NT2/D1 (cell line): Measurements from ENCODE around the gene ROR1.

Source experiments
- DNase-seq: peaks from one replicate; pipeline ENCODE4 v3.0.0-alpha.2; 2011; ENCODE audit warnings: low read depth, low spot score
- H3K27me3 ChIP-seq: 2 replicates; pipeline ENCODE4 v1.6.0; 2011; ENCODE audit warnings: mild to moderate bottlenecking; ENCODE audit not compliant: insufficient read length, insufficient read depth
- H3K36me3 ChIP-seq: 2 replicates; pipeline ENCODE4 v1.6.1; 2011; ENCODE audit warnings: mild to moderate bottlenecking, low read length, mixed read lengths; ENCODE audit not compliant: insufficient read depth, insufficient read length
- H3K4me1 ChIP-seq: 2 replicates; pipeline ENCODE4 v1.5.1; 2011; ENCODE audit not compliant: insufficient read depth, insufficient read length
- H3K4me3 ChIP-seq: 2 replicates; pipeline ENCODE4 v1.5.1; 2011; ENCODE audit warnings: low read depth; ENCODE audit not compliant: insufficient read length
- H3K9ac ChIP-seq: 2 replicates; pipeline ENCODE4 v1.6.0; 2011; ENCODE audit warnings: low read depth; ENCODE audit not compliant: insufficient read length
- H3K9me3 ChIP-seq: 2 replicates; pipeline ENCODE4 v1.5.1; 2011; ENCODE audit warnings: mild to moderate bottlenecking, low read length; ENCODE audit not compliant: insufficient read depth
- SUZ12 ChIP-seq: IDR thresholded peaks from 2 replicates; pipeline ENCODE4 v1.6.1; 2011; ENCODE audit not compliant: insufficient read length, insufficient read depth; ENCODE audit errors: extremely low read depth
- YY1 ChIP-seq: IDR thresholded peaks from 2 replicates; pipeline ENCODE4 v1.6.1; 2011; ENCODE audit not compliant: insufficient read length, insufficient read depth
- ZNF274 ChIP-seq: IDR thresholded peaks from 2 replicates; pipeline ENCODE4 v1.6.1; 2011; ENCODE audit warnings: mild to moderate bottlenecking, low read depth, low read length

Gene ROR1

DNA sequence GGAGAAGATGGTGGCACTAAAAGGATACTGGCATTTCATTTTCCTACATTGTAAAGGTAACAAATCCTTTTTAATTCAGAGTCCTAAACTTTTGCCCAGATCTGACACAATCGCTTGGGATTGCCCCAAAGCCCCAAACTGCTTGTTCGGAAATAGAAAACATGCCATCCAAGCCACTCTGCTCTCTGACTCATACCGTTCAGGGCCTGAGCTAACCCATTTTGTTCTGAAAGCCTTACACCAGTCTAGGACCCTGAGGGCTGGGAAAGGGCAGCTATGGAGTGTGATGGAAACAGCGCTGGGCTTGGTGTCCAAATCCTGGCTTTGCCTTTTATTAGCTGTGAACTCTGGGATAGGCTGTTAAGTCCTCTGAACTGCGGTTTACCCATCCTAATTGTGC, 270.2 kb downstream of the ROR1 start:
- Histone ChIP-seq H3K9me3 (no peaks in the 10 kb centered on the region), H3K9ac (no peak overlapping the region), H3K36me3 (no peaks in the 10 kb centered on the region), H3K4me3 (no peak overlapping the region), H3K27me3 (no peaks in the 10 kb centered on the region), H3K4me1 (peaks cover 10% of the 10 kb centered on the region)
- TF ChIP-seq YY1: no peak
- TF ChIP-seq SUZ12: no peak
- TF ChIP-seq ZNF274: no peak
- DNase-seq: no peak

DNA sequence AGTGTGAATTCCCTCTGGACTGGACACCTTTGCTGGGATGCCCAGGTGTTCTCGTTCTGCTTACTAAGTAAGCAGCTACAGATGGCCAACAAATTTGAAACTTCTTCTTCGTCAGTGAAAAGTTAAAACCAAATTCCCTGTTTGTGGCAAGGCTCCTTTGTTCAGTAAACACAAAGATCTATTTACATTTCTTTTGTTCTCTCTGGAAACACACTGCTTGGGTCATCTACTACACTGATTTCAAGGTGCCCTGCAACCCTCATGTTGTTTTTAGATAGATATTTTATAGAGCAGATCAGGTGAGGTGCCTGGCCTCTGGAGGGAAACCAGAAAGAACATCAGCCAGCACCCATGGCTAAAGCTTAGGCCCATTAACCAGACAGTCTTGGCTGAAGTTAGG, 272.4 kb downstream of the ROR1 start:
- Histone ChIP-seq H3K4me1 (peaks cover 10% of the 10 kb centered on the region), H3K4me3 (no peak overlapping the region), H3K27me3 (no peaks in the 10 kb centered on the region), H3K9ac (no peak overlapping the region), H3K9me3 (no peaks in the 10 kb centered on the region), H3K36me3 (peaks cover 7% of the 10 kb centered on the region)
- TF ChIP-seq SUZ12 (no peak), YY1 (no peak), ZNF274 (no peak)
- peak; percentile 22 for DNase-seq

DNA sequence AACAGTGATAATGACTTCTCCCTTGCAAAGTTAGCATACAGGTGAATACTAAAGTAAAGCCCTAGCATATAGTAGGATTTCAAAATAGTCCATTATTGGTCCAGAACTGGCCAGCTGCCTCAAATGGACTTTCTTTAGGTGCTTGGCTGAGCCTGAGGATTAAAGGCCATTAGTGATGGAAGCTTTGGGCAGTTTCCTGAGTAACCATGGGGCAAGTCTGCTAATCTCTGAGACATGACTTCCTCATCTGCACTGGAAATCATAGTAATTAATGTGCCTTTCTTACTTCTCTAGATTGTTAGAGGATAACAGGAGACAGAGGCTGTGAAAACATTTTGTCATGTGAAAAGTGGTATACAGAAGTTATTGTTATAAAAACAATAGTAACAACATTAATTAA, 273.1 kb downstream of the ROR1 start:
- H3K4me1 ChIP-seq: peaks cover 10% of the 10 kb centered on the region

DNA sequence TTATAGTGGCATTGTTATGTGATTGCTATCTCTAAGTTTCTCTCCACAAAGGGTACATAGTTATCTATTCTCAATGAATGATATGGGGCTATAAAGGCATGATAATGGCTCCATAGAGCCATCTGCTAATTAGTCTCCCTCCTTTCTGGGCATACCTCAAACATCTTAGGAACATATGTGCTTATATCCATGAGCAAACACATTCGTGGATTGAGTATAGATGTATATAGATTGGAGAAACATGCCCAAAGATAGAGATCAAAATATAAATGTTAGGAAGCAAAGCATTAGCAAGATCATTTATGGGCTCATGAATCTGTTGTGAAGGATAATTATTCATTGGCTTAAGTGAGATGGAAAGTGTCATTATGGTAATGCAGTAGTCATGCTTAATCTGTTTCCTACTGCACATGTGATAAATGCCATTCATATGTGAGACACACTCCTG, 273.8 kb downstream of the ROR1 start:
- Histone ChIP-seq H3K36me3 (peaks cover 7% of the 10 kb centered on the region), H3K27me3 (no peaks in the 10 kb centered on the region), H3K4me3 (no peak overlapping the region), H3K4me1 (peaks cover 10% of the 10 kb centered on the region), H3K9ac (no peak overlapping the region), H3K9me3 (no peaks in the 10 kb centered on the region)
- no peak for DNase-seq
- TF ChIP-seq SUZ12 (no peak), ZNF274 (no peak), YY1 (no peak)

More for the DNA sequence above, 273.1 kb downstream of the ROR1 start:
- DNase-seq: no peak
- Histone ChIP-seq H3K9me3 (no peaks in the 10 kb centered on the region), H3K27me3 (no peaks in the 10 kb centered on the region), H3K4me3 (no peak overlapping the region), H3K9ac (no peak overlapping the region), H3K36me3 (peaks cover 7% of the 10 kb centered on the region)
- TF ChIP-seq SUZ12 (no peak), ZNF274 (no peak), YY1 (no peak)

DNA sequence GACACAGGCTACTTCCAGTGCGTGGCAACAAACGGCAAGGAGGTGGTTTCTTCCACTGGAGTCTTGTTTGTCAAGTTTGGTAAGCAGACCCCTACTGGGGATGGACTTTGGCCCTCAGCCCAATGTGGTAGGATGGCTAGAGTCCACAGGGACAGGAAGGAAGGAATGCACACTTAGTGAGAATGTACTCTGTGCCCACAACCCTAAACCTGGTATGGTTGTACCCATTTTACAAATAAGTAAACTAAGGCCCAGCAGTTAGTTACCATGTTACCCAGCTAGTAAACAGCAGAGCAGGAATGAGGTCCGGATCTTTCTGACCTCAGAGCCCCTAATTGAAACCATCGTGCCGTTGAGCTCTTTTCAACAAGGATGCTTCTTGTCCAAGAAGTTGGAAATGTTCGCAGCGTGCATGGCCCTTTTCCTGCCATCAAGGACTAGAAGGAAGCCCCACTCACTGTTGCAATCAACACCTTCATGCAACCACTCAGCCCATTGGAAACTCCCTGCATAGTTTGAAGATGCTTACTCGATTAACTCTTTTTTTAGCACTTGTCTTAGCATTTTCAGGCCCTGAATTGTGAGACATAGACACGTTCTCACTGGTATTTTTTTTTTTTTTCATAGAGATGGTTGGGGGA, 276.2 kb downstream of the ROR1 start:
- no peak overlapping the region for H3K9ac ChIP-seq
- H3K4me3 ChIP-seq: no peak overlapping the region
- no peaks in the 10 kb centered on the region for H3K9me3 ChIP-seq
- H3K36me3 ChIP-seq: peaks cover 10% of the 10 kb centered on the region
- peaks cover 10% of the 10 kb centered on the region for H3K4me1 ChIP-seq
- TF ChIP-seq ZNF274: no peak
- no peak for TF ChIP-seq SUZ12
- DNase-seq: no peak
- no peaks in the 10 kb centered on the region for H3K27me3 ChIP-seq

DNA sequence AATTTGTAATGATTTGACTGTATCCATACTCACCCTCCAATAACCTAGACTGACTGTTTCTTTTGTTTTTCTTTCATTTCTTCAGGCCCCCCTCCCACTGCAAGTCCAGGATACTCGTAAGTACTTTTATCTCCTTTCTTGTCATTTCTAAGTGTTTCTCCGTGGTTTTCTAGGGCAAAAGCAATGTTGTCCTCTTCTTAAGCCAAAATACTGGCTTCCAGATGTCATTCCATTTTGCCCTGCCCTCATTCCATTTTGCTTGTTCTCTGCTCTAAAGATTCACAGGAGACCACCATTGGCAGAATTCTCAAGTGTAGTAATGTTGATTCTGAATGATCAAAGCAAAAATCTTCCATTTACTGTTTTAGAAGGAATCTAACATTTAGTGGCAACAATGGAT, 276.8 kb downstream of the ROR1 start:
- Histone ChIP-seq H3K27me3 (no peaks in the 10 kb centered on the region), H3K4me3 (no peak overlapping the region), H3K9ac (no peak overlapping the region), H3K9me3 (no peaks in the 10 kb centered on the region), H3K36me3 (peaks cover 10% of the 10 kb centered on the region), H3K4me1 (peaks cover 8% of the 10 kb centered on the region)
- no peak for DNase-seq
- TF ChIP-seq SUZ12: no peak
- no peak for TF ChIP-seq YY1
- TF ChIP-seq ZNF274: no peak

DNA sequence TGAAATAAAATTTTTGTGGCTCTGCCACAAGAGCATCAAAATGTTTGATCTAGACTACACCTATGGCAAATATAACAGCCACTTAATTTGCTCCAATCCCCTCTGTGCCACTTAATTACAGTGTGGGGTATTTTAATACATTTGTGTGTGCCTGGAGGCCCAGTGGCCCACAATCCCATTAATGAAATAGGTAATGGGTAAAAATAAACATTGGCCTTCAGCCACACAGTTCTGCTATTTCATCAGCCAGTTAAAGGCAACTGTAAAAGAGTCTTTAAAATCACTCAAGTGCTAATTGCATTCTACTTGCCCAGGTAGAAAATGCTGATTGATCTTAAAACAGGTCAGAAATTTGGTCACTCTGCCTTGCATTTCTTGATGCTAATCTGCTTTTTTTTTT, 278.0 kb downstream of the ROR1 start:
- DNase-seq: no peak
- Histone ChIP-seq H3K36me3 (peaks cover 10% of the 10 kb centered on the region), H3K4me3 (no peak overlapping the region), H3K4me1 (peaks cover 2% of the 10 kb centered on the region), H3K9ac (no peak overlapping the region), H3K27me3 (no peaks in the 10 kb centered on the region), H3K9me3 (no peaks in the 10 kb centered on the region)
- TF ChIP-seq ZNF274 (no peak), SUZ12 (no peak)
